ENCODE measurements around the gene ELOF1.
"Not testable (repeated sequence)": the region's sequence is repeated elsewhere in the genome, so short reads cannot be mapped to it uniquely, and the experiment has no call there.

The ELOF1 gene

DNA sequence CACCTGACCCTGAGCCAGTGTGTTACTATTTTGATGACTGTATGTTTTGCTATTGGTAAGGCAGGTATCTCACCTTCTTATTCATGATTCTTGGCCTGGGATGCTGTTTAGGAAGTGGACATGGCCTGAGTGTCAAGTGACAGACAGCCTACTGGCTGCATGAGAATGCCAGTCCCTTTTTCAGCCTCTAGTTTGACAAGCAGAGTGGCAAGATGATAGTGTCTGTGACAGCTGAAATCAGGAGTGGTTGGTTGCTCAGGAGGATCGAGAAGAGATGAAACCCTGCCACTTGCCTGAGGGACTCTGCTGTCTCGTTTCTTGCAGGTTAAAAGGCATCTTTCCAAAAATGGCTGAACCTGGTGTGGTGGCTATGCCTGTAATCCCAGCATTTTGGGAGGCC is 7.1 kb upstream of the ELOF1 start:
- no peak for DNase-seq (ENCODE audit: low read depth)
- no peak for TF ChIP-seq CTCF (IDR thresholded peaks at IDR 0.05; ENCODE audit: control insufficient read depth, extremely low read depth, insufficient read depth)
- no peak overlapping the region for H3K4me3 ChIP-seq (ENCODE audit: low read depth, low read length)

GRCh38 chr19:11565649-11565980 is 6.6 kb upstream of the ELOF1 start:
- not testable (repeated sequence) for DNase-seq (ENCODE audit: low read depth); H3K4me3 ChIP-seq (ENCODE audit: low read depth, low read length)

- not testable (repeated sequence) for H3K4me3 ChIP-seq (ENCODE audit: low read depth, low read length); DNase-seq (ENCODE audit: low read depth)
Measured at GRCh38 chr19:11564082-11564807, 5.2 kb upstream of the ELOF1 start.

DNA sequence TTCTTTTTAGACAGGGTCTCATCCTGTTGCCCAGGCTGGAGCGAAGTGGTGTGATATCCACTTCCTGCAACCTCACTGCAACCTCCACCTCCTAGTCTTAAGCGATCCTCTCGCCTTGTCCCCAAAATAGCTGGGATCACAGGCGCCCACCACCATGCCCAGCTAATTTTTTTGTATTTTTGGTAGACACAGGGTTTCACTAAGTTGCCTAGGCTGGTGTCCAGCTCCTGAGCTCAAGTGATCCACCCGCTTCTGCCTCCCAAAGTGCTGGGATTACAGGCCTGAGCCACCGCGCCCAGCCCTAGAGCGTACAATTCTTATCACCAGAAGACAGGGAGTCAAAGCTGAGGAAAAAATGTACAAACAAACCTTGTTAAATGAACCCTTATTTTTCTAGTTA is 4.5 kb upstream of the ELOF1 start:
- H3K4me3 ChIP-seq (ENCODE audit: low read depth, low read length) = no peak overlapping the region
- DNase-seq (ENCODE audit: low read depth) = no peak
- no peak for TF ChIP-seq CTCF (IDR thresholded peaks at IDR 0.05; ENCODE audit: control insufficient read depth, extremely low read depth, insufficient read depth)

GRCh38 chr19:11560404-11561051 is 1.5 kb upstream of the ELOF1 start:
- DNase-seq (ENCODE audit: low read depth) = peak; percentile 37
- TF ChIP-seq CTCF (IDR thresholded peaks at IDR 0.05; ENCODE audit: control insufficient read depth, extremely low read depth, insufficient read depth) = peak; percentile 61
- H3K4me3 ChIP-seq (ENCODE audit: low read depth, low read length) = peak overlapping the region; percentile 100

- DNase-seq (ENCODE audit: low read depth) = no peak
- no peak overlapping the region for H3K4me3 ChIP-seq (ENCODE audit: low read depth, low read length)
- TF ChIP-seq CTCF (IDR thresholded peaks at IDR 0.05; ENCODE audit: control insufficient read depth, extremely low read depth, insufficient read depth) = no peak
Measured at GRCh38 chr19:11556634-11557420, 2.2 kb downstream of the ELOF1 start.

- H3K4me3 ChIP-seq (ENCODE audit: low read depth, low read length) = no peak overlapping the region
- DNase-seq (ENCODE audit: low read depth) = peak; percentile 28
- no peak for TF ChIP-seq CTCF (IDR thresholded peaks at IDR 0.05; ENCODE audit: control insufficient read depth, extremely low read depth, insufficient read depth)
Measured at GRCh38 chr19:11555246-11555645, 3.8 kb downstream of the ELOF1 start.

Measured in LNCaP clone FGC (cell line).